Measurements from ENCODE around the gene TYW1B. TPM values are rescaled to one million over a fixed set of nuclear protein-coding genes. Genes with fewer than 3 reads are reported as not detected.
"Not testable (repeated sequence)": the region's sequence is repeated elsewhere in the genome, so short reads cannot be mapped to it uniquely, and the experiment has no call there.

The TYW1B gene
- total and polyA plus RNA-seq, 2 donors (not counting 3 experiments of a cell fraction or from before 2014, with no cell fraction given) = 0.69 to 2.7 TPM

DNA sequence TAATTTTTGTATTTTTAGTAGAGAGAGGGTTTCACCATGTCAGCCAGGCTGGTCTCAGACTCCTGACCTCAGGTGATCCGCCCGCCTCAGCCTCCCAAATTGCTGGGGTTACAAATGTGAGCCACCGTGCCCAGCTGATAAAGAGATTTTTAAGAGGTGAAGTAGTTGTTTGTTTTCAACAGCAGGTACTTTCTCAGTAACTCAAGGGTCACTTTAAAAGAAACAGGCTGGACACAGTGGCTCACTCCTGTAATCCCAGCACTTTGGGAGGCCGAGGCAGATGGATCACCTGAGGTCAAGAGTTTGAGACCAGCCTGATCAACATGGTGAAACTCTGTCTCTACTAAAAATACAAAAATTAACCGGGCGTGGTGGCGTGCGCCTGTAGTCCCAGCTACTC is 24.2 kb downstream of the TYW1B start:
- POLR2A ChIA-PET; H3K27ac ChIP-seq (ENCODE audit: insufficient read depth, low read depth, low read length); dilution Hi-C loops (cut with MboI; ENCODE audit: extremely low pct_ligation_motif_present, low sequenced_read_pairs); H3K4me2 ChIP-seq (ENCODE audit: insufficient read depth, low read length); H3K36me3 ChIP-seq (ENCODE audit: control insufficient read depth in 2 of 2, extremely low read depth in 1 of 2, insufficient read depth in 2 of 2, low read length in 2 of 2); H3K4me3 ChIP-seq (replicated peaks in 1 of 3; ENCODE audit: insufficient read depth in 1 of 3, low read depth in 1 of 3, low read length in 3 of 3); intact Hi-C loops (cut with micrococcal nuclease); CTCF ChIA-PET; H4K20me1 ChIP-seq (replicated peaks; ENCODE audit: control insufficient read depth, extremely low read depth, insufficient read depth, low read length); H3K79me2 ChIP-seq (ENCODE audit: control insufficient read depth, insufficient read depth, low read length); BruUV-seq (replicated peaks); H3K9me1 ChIP-seq (replicated peaks; ENCODE audit: control insufficient read depth, extremely low read depth, insufficient read depth, low read length); H3K4me1 ChIP-seq (ENCODE audit: control insufficient read depth, extremely low read depth, insufficient read depth, low read length); DNase-seq (ENCODE audit: low read depth, low spot score); H3K9me3 ChIP-seq (replicated peaks; ENCODE audit: control insufficient read depth, insufficient read depth, low read length); FAIRE-seq; H2AFZ ChIP-seq (ENCODE audit: low read depth, low read length); H3K9ac ChIP-seq (replicated peaks; ENCODE audit: extremely low read depth, insufficient read depth, low read length); H3K27me3 ChIP-seq (ENCODE audit: control insufficient read depth in 2 of 2, insufficient read depth in 2 of 2, low read length in 2 of 2): not testable (repeated sequence)

DNA sequence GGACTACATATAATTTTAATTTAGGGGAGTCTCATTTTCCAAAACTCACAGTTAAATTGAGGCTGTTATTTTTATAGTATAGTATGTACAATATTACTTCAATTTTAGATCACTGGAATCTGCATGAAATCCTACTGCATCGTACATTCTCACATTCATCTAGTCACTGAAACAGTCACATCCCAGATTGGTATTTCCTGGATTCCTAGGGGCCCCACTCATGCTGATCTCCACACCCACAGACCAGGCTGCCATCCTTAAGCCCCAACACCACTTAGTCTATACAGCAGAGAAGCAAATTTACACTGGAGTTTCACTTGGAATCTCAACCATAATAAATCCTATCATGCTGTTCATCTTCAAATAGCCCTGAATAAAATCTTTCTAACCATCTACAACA is 26.4 kb downstream of the TYW1B start:
- H3K4me2 ChIP-seq (ENCODE audit: insufficient read depth, low read length); POLR2A ChIA-PET; DNase-seq (ENCODE audit: low read depth, low spot score); H2AFZ ChIP-seq (ENCODE audit: low read depth, low read length); dilution Hi-C loops (cut with MboI; ENCODE audit: extremely low pct_ligation_motif_present, low sequenced_read_pairs); CTCF ChIA-PET; H3K4me1 ChIP-seq (ENCODE audit: control insufficient read depth, extremely low read depth, insufficient read depth, low read length); H3K9me1 ChIP-seq (replicated peaks; ENCODE audit: control insufficient read depth, extremely low read depth, insufficient read depth, low read length); H3K9me3 ChIP-seq (replicated peaks; ENCODE audit: control insufficient read depth, insufficient read depth, low read length); H4K20me1 ChIP-seq (replicated peaks; ENCODE audit: control insufficient read depth, extremely low read depth, insufficient read depth, low read length); intact Hi-C loops (cut with micrococcal nuclease); H3K27me3 ChIP-seq (ENCODE audit: control insufficient read depth in 2 of 2, insufficient read depth in 2 of 2, low read length in 2 of 2); H3K27ac ChIP-seq (ENCODE audit: insufficient read depth, low read depth, low read length); BruUV-seq (replicated peaks); H3K9ac ChIP-seq (replicated peaks; ENCODE audit: extremely low read depth, insufficient read depth, low read length); H3K36me3 ChIP-seq (ENCODE audit: control insufficient read depth in 2 of 2, extremely low read depth in 1 of 2, insufficient read depth in 2 of 2, low read length in 2 of 2); H3K4me3 ChIP-seq (replicated peaks in 1 of 3; ENCODE audit: insufficient read depth in 1 of 3, low read depth in 1 of 3, low read length in 3 of 3); H3K79me2 ChIP-seq (ENCODE audit: control insufficient read depth, insufficient read depth, low read length): not testable (repeated sequence)
- peak; percentile 88 for FAIRE-seq

- intact Hi-C loops (cut with micrococcal nuclease); dilution Hi-C loops (cut with MboI; ENCODE audit: extremely low pct_ligation_motif_present, low sequenced_read_pairs); POLR2A ChIA-PET; BruUV-seq (replicated peaks); H4K20me1 ChIP-seq (replicated peaks; ENCODE audit: control insufficient read depth, extremely low read depth, insufficient read depth, low read length); H3K9ac ChIP-seq (replicated peaks; ENCODE audit: extremely low read depth, insufficient read depth, low read length); H2AFZ ChIP-seq (ENCODE audit: low read depth, low read length); CTCF ChIA-PET; H3K9me3 ChIP-seq (replicated peaks; ENCODE audit: control insufficient read depth, insufficient read depth, low read length); H3K27me3 ChIP-seq (ENCODE audit: control insufficient read depth in 2 of 2, insufficient read depth in 2 of 2, low read length in 2 of 2); H3K4me2 ChIP-seq (ENCODE audit: insufficient read depth, low read length); H3K36me3 ChIP-seq (ENCODE audit: control insufficient read depth in 2 of 2, extremely low read depth in 1 of 2, insufficient read depth in 2 of 2, low read length in 2 of 2); H3K79me2 ChIP-seq (ENCODE audit: control insufficient read depth, insufficient read depth, low read length); H3K27ac ChIP-seq (ENCODE audit: insufficient read depth, low read depth, low read length); H3K9me1 ChIP-seq (replicated peaks; ENCODE audit: control insufficient read depth, extremely low read depth, insufficient read depth, low read length); H3K4me3 ChIP-seq (replicated peaks in 1 of 3; ENCODE audit: insufficient read depth in 1 of 3, low read depth in 1 of 3, low read length in 3 of 3); DNase-seq (ENCODE audit: low read depth, low spot score); H3K4me1 ChIP-seq (ENCODE audit: control insufficient read depth, extremely low read depth, insufficient read depth, low read length): not testable (repeated sequence)
- FAIRE-seq = peak; percentile 26
Measured at GRCh38 chr7:72795401-72795800, 32.6 kb downstream of the TYW1B start.
